ENCODE data around the gene HDAC4.

GRCh38 chr2:239201884-239202283, 198.9 kb downstream of the HDAC4 start:
- TF ChIP-seq POLR2A (IDR thresholded peaks at IDR 0.05; ENCODE audit: borderline replicate concordance, extremely low read depth, insufficient read depth, insufficient read length) (no peak), CTCF (IDR thresholded peaks at IDR 0.05 in 2 of 3, conservative IDR thresholded peaks at IDR 0.05 in 1 of 3; ENCODE audit: borderline replicate concordance in 1 of 3, insufficient read depth in 1 of 3, low read depth in 2 of 3, low read length in 2 of 3) (no peak), REST (IDR thresholded peaks at IDR 0.05; ENCODE audit: low read depth) (no peak), EZH2 (IDR thresholded peaks at IDR 0.05) (no peak), ATF3 (IDR thresholded peaks at IDR 0.05) (no peak), POLR2AphosphoS5 (IDR thresholded peaks at IDR 0.05; ENCODE audit: low read depth, low read length) (no peak), MAX (IDR thresholded peaks at IDR 0.05) (no peak), CEBPB (IDR thresholded peaks at IDR 0.05; ENCODE audit: low read depth) (no peak), CBX3 (IDR thresholded peaks at IDR 0.05; ENCODE audit: low read depth) (no peak)
